Breast epithelium (tissue), 4 donors: ENCODE measurements around the gene SORL1. TPM values are rescaled to one million over a fixed set of nuclear protein-coding genes. Genes with fewer than 3 reads are reported as not detected.

Experiments used
- DNase-seq, 2 donors: peaks; one replicate each; pipeline ENCODE4 v3.0.0-alpha.2; 2019; ENCODE audit warnings: low spot score in 2 of 2
- H3K27ac ChIP-seq, 2 donors: fragments of 200-600 bp; sonication (generic) in 1 of 2; one replicate each; pipeline ENCODE4 v1.5.1; 2016 to 2019; ENCODE audit warnings: mild to moderate bottlenecking in 1 of 2
- H3K27me3 ChIP-seq, 2 donors: fragments of 200-600 bp; sonication (generic) in 1 of 2; one replicate each; pipeline versions ENCODE4 v1.5.1 to v1.6.0; 2017 to 2019; ENCODE audit warnings: control low read depth in 1 of 2, mild to moderate bottlenecking in 1 of 2
- H3K36me3 ChIP-seq: fragments of 200-600 bp; one replicate; pipeline ENCODE4 v1.5.1; 2019
- H3K4me1 ChIP-seq, 2 donors: fragments of 200-600 bp; sonication (generic); one replicate each; pipeline ENCODE4 v1.5.1; 2016 to 2019; ENCODE audit warnings: control low read depth in 1 of 2
- H3K4me3 ChIP-seq, 3 donors: fragments of 200-600 bp; sonication (generic); 1 replicate in 2 of 3; 2 replicates in 1 of 3; pipeline ENCODE4 v1.5.1; 2016 to 2019; ENCODE audit warnings: mild to moderate bottlenecking in 3 of 3, moderate library complexity in 2 of 3
- H3K9me3 ChIP-seq, 2 donors: fragments of 200-600 bp; sonication (generic) in 1 of 2; one replicate each; pipeline ENCODE4 v1.5.1; 2016 to 2019; ENCODE audit warnings: control low read depth in 1 of 2
- CTCF ChIP-seq, 3 donors: fragments of 450-650 bp; IDR thresholded peaks; one replicate each; pipeline ENCODE4 v1.5.1; 2016 to 2017; ENCODE audit warnings: antibody characterized with exemption in 3 of 3, mild to moderate bottlenecking in 3 of 3, moderate library complexity in 3 of 3
- POLR2A ChIP-seq: fragments of 450-650 bp; IDR thresholded peaks from one replicate; pipeline ENCODE4 v1.6.1; 2016; ENCODE audit warnings: antibody characterized with exemption, mild to moderate bottlenecking, moderate library complexity
- POLR2AphosphoS5 ChIP-seq, 3 donors: sonication (generic); formaldehyde crosslinking; IDR thresholded peaks; one replicate each; pipeline ENCODE4 v1.6.1; 2017; ENCODE audit warnings: antibody characterized with exemption in 3 of 3
- intact Hi-C: fragments of 100-400 bp; cut with DNase I; formaldehyde crosslinking; loops from one replicate; pipeline ENCODE4 v1.15.1; 2023; ENCODE audit warnings: low total_unique reads
- total RNA-seq, 3 donors: library from RNA; depleted of rRNA; stranded (reverse); fragments of >200 nt; gene quantifications; one replicate each; pipeline ENCODE4 v1.1.0, GENCODE V29; 2016

SORL1 gene
- total RNA-seq, 3 donors from 2014 or later, result 3.5 to 64.0 (median 50.8) TPM

- peaks cover 0 to 10% of the 10 kb centered on the region in 2 donors for H3K9me3 ChIP-seq
- H3K4me1 ChIP-seq, result no peaks in the 10 kb centered on the region
- no peak overlapping the region for H3K4me3 ChIP-seq
- DNase-seq, result no peak
- intact Hi-C loops, result no loop called here
- TF ChIP-seq CTCF (IDR thresholded peaks at IDR 0.05) (no peak), POLR2AphosphoS5 (IDR thresholded peaks at IDR 0.05) (no peak)
- no peaks in the 10 kb centered on the region for H3K27me3 ChIP-seq
- no peak overlapping the region for H3K27ac ChIP-seq
- no peaks in the 10 kb centered on the region for H3K36me3 ChIP-seq
Measured at GRCh38 chr11:121510438-121510837, 58.3 kb downstream of the SORL1 start.

- Histone ChIP-seq H3K36me3 (no peaks in the 10 kb centered on the region), H3K4me1 (no peaks in the 10 kb centered on the region), H3K4me3 (no peak overlapping the region), H3K27me3 (no peaks in the 10 kb centered on the region), H3K9me3 (no peaks in the 10 kb centered on the region), H3K27ac (no peak overlapping the region)
- intact Hi-C loops, result no loop called here
- TF ChIP-seq CTCF (IDR thresholded peaks at IDR 0.05) (no peak), POLR2AphosphoS5 (IDR thresholded peaks at IDR 0.05) (no peak), POLR2A (no peak)
- DNase-seq, result no peak
Measured at GRCh38 chr11:121512468-121513465, 60.7 kb downstream of the SORL1 start.

- Histone ChIP-seq H3K9me3 (no peaks in the 10 kb centered on the region), H3K4me3 (no peak overlapping the region), H3K36me3 (no peaks in the 10 kb centered on the region), H3K4me1 (no peaks in the 10 kb centered on the region), H3K27me3 (no peaks in the 10 kb centered on the region), H3K27ac (peak overlapping the region in 1 of 2 donors; percentile 8)
- no peak for DNase-seq
- intact Hi-C loops, result no loop called here
- TF ChIP-seq CTCF (IDR thresholded peaks at IDR 0.05) (no peak), POLR2AphosphoS5 (IDR thresholded peaks at IDR 0.05) (no peak), POLR2A (no peak)
Measured at GRCh38 chr11:121513807-121514206, 61.7 kb downstream of the SORL1 start.

GRCh38 chr11:121514432-121515334 lies 62.6 kb downstream of the SORL1 start:
- intact Hi-C loops, result no loop called here
- no peak overlapping the region for H3K27ac ChIP-seq
- no peak for DNase-seq
- TF ChIP-seq POLR2AphosphoS5 (IDR thresholded peaks at IDR 0.05) (no peak), CTCF (IDR thresholded peaks at IDR 0.05) (no peak), POLR2A (no peak)
- no peaks in the 10 kb centered on the region for H3K36me3 ChIP-seq
- no peaks in the 10 kb centered on the region for H3K4me1 ChIP-seq
- H3K4me3 ChIP-seq, result no peak overlapping the region
- no peaks in the 10 kb centered on the region for H3K27me3 ChIP-seq
- H3K9me3 ChIP-seq, result no peaks in the 10 kb centered on the region
